HCT116 (cell line): Measurements from ENCODE around the gene DAPK2. TPM values are rescaled to one million over a fixed set of nuclear protein-coding genes. Genes with fewer than 3 reads are reported as not detected.

ENCODE experiments used
- ATAC-seq: fragments of 200-7000 bp; cut with Tn5 transposase; 2 replicates; pipeline ENCODE4 v1.9.1; 2020; ENCODE audit warnings: mild to moderate bottlenecking, moderate library complexity
- BruUV-seq: library from RNA; stranded (reverse); fragments of 400-500 nt; replicated peaks from 2 replicates; lab custom pipeline; 2021; lab: Mats Ljungman, UMichigan
- CTCF ChIA-PET: fragments of 300-600 bp; sonication (Branson Sonifier 250); formaldehyde crosslinking; loops from one replicate; lab custom pipeline; 2021; ENCODE audit warnings: antibody characterized with exemption; lab: Charles Lee
- POLR2A ChIA-PET: fragments of 300-600, 350-600 bp; sonication (Branson Sonifier 250); formaldehyde crosslinking; loops from one replicate; lab custom pipeline; 2021; ENCODE audit warnings: antibody characterized with exemption; lab: Charles Lee
- RAD21 ChIA-PET, 2 experiments: fragments of 300-600 bp; sonication (Branson Sonifier 250); formaldehyde crosslinking; loops; one replicate each; lab custom pipeline; 2023; ENCODE audit warnings: low total read pairs in 2 of 2; ENCODE audit not compliant: uncharacterized antibody in 2 of 2, unreplicated experiment in 2 of 2, low non-redundant PET in 1 of 2; lab: Charles Lee
- DNase-seq: peaks from one replicate; pipeline ENCODE4 v3.0.0-alpha.2; 2010; ENCODE audit warnings: low read depth, low spot score
- H2AFZ ChIP-seq: fragments of 200-600 bp; shearing (Covaris generic), sonication (generic); 2 replicates; pipeline ENCODE4 v1.6.1; 2017; ENCODE audit warnings: low read depth, mixed run types, mixed read lengths, antibody characterized with exemption, low read length; ENCODE audit not compliant: poor library complexity, severe bottlenecking
- H3K27ac ChIP-seq: 2 replicates; pipeline ENCODE4 v1.5.1; 2012; ENCODE audit warnings: low read depth, low read length
- H3K27me3 ChIP-seq: fragments of 200-600 bp; sonication (generic); 2 replicates; pipeline ENCODE4 v1.6.1; 2016; ENCODE audit warnings: mixed run types, low read length, mixed read lengths; ENCODE audit not compliant: insufficient read depth
- H3K36me3 ChIP-seq, 2 experiments: fragments of 200-500 bp in 1 of 2; fragments of 200-600 bp in 1 of 2; sonication (Bioruptor generic) in 1 of 2; sonication (generic) in 1 of 2; 2 replicates each; pipeline versions ENCODE4 v1.5.1 to v1.6.1; 2014 to 2016; ENCODE audit warnings: low read length in 2 of 2, inconsistent platforms in 1 of 2, mixed read lengths in 1 of 2, mixed run types in 1 of 2; ENCODE audit not compliant: insufficient read depth in 2 of 2, control insufficient read depth in 1 of 2
- H3K4me1 ChIP-seq, 2 experiments: fragments of 200-600 bp in 1 of 2; sonication (generic) in 1 of 2; 2 replicates each; pipeline versions ENCODE4 v1.5.1 to v1.6.1; 2012 to 2017; ENCODE audit warnings: low read length in 2 of 2, inconsistent platforms in 1 of 2, mild to moderate bottlenecking in 1 of 2, mixed read lengths in 1 of 2, mixed run types in 1 of 2, moderate library complexity in 1 of 2; ENCODE audit not compliant: insufficient read depth in 2 of 2, control insufficient read depth in 1 of 2
- H3K4me2 ChIP-seq: fragments of 200-600 bp; sonication (generic); 2 replicates; pipeline ENCODE4 v1.6.1; 2017; ENCODE audit warnings: mixed run types, low read length, mixed read lengths
- H3K4me3 ChIP-seq, 2 experiments: fragments of 200-600 bp in 1 of 2; sonication (generic) in 1 of 2; replicated peaks in 1 of 2; 2 replicates each; pipeline ENCODE4 v1.5.1; 2011 to 2016; ENCODE audit warnings: low read length in 2 of 2, control low read depth in 1 of 2, low read depth in 1 of 2, mild to moderate bottlenecking in 1 of 2, mixed read lengths in 1 of 2, mixed run types in 1 of 2
- H3K79me2 ChIP-seq: fragments of 200-600 bp; sonication (generic); 2 replicates; pipeline ENCODE4 v1.6.1; 2017; ENCODE audit warnings: mild to moderate bottlenecking, mixed run types, low read length, moderate library complexity, mixed read lengths; ENCODE audit not compliant: insufficient read depth
- H3K9ac ChIP-seq: fragments of 200-600 bp; sonication (generic); 2 replicates; pipeline ENCODE4 v1.6.1; 2016; ENCODE audit warnings: low read length, mixed read lengths
- H3K9me2 ChIP-seq: fragments of 200-600 bp; sonication (generic), shearing (Covaris generic); 2 replicates; pipeline ENCODE4 v1.6.1; 2017; ENCODE audit warnings: mixed run types, mild to moderate bottlenecking, moderate library complexity; ENCODE audit not compliant: insufficient read depth
- H3K9me3 ChIP-seq, 2 experiments: fragments of 200-500 bp in 1 of 2; fragments of 200-600 bp in 1 of 2; sonication (Bioruptor generic) in 1 of 2; sonication (generic) in 1 of 2; 2 replicates each; pipeline ENCODE4 v1.6.1; 2014 to 2017; ENCODE audit warnings: low read length in 2 of 2, mixed read lengths in 2 of 2, inconsistent platforms in 1 of 2, low read depth in 1 of 2, mild to moderate bottlenecking in 1 of 2, mixed run types in 1 of 2, moderate library complexity in 1 of 2; ENCODE audit not compliant: control insufficient read depth in 1 of 2, insufficient read depth in 1 of 2
- H4K20me1 ChIP-seq: fragments of 200-600 bp; sonication (generic), shearing (Covaris generic); 2 replicates; pipeline ENCODE4 v1.6.1; 2017; ENCODE audit warnings: mixed run types, mild to moderate bottlenecking, moderate library complexity; ENCODE audit not compliant: insufficient read depth
- CTCF ChIP-seq, 3 experiments: fragments of 200-600 bp in 1 of 3; sonication (generic) in 1 of 3; IDR thresholded peaks in 2 of 3; conservative IDR thresholded peaks in 1 of 3; 2 replicates each; pipeline ENCODE4 v1.5.1; 2012 to 2017; ENCODE audit warnings: low read depth in 2 of 3, low read length in 2 of 3, antibody characterized with exemption in 1 of 3, borderline replicate concordance in 1 of 3, control low read depth in 1 of 3, mild to moderate bottlenecking in 1 of 3, mixed read lengths in 1 of 3, mixed run types in 1 of 3, moderate library complexity in 1 of 3; ENCODE audit not compliant: insufficient read depth in 1 of 3
- EGR1 ChIP-seq: IDR thresholded peaks from 2 replicates; pipeline ENCODE4 v1.6.1; 2012; ENCODE audit warnings: low read depth
- EZH2phosphoT487 ChIP-seq: fragments of 200-600 bp; IDR thresholded peaks from 2 replicates; pipeline ENCODE4 v1.6.1; 2018; ENCODE audit warnings: antibody characterized with exemption, borderline replicate concordance
- POLR2A ChIP-seq: IDR thresholded peaks from 2 replicates; pipeline ENCODE4 v1.7.0; 2011; ENCODE audit warnings: borderline replicate concordance; ENCODE audit not compliant: insufficient read depth, insufficient read length; ENCODE audit errors: extremely low read depth
- RAD21 ChIP-seq: IDR thresholded peaks from 2 replicates; pipeline ENCODE4 v1.6.1; 2012; ENCODE audit warnings: low read depth, mild to moderate bottlenecking
- REST ChIP-seq: IDR thresholded peaks from 2 replicates; pipeline ENCODE4 v1.6.1; 2012; ENCODE audit warnings: low read depth
- SP1 ChIP-seq: IDR thresholded peaks from 2 replicates; pipeline ENCODE4 v1.6.1; 2012; ENCODE audit warnings: low read depth
- SRF ChIP-seq: IDR thresholded peaks from 2 replicates; pipeline ENCODE4 v1.6.1; 2012; ENCODE audit warnings: low read depth
- ZBTB33 ChIP-seq: IDR thresholded peaks from 2 replicates; pipeline ENCODE4 v1.6.1; 2011; ENCODE audit warnings: mild to moderate bottlenecking, low read length, moderate library complexity; ENCODE audit not compliant: insufficient replicate concordance; ENCODE audit errors: extremely low read depth
- ZNF274 ChIP-seq: fragments of 200-500 bp; sonication (Bioruptor generic); IDR thresholded peaks from 2 replicates; pipeline ENCODE4 v1.6.1; 2014; ENCODE audit warnings: mild to moderate bottlenecking, low read depth, low read length, inconsistent platforms
- intact Hi-C: fragments of 100-400 bp; cut with micrococcal nuclease; formaldehyde crosslinking; loops from 2 replicates; pipeline ENCODE4 v1.10.0; 2022
- total RNA-seq: library from RNA; stranded (reverse); gene quantifications from one replicate; pipeline ENCODE4 v1.2.1, GENCODE V29; 2021; ENCODE audit not compliant: unreplicated experiment

DAPK2 gene
- total RNA-seq, 1 experiment from 2014 or later: 4.8 TPM

GRCh38 chr15:63860555-63860954 is 185.7 kb downstream of the DAPK2 start:
- BruUV-seq: no TSS peak
- RAD21 ChIA-PET: no interaction called here
- Histone ChIP-seq H3K27ac (no peak overlapping the region), H2AFZ (no peak overlapping the region), H3K79me2 (no peaks in the 10 kb centered on the region), H3K36me3 (no peaks in the 10 kb centered on the region), H3K4me2 (no peak overlapping the region), H3K9me2 (no peaks in the 10 kb centered on the region), H3K4me1 (no peaks in the 10 kb centered on the region), H4K20me1 (no peaks in the 10 kb centered on the region), H3K27me3 (no peaks in the 10 kb centered on the region), H3K4me3 (no peak overlapping the region), H3K9ac (no peak overlapping the region), H3K9me3 (no peaks in the 10 kb centered on the region)
- CTCF ChIA-PET: no interaction called here
- ATAC-seq (no peak), DNase-seq (no peak)
- POLR2A ChIA-PET: interaction anchor here (0.8 kb wide), 1 partner anchor 12 kb away, joined by 3 read pairs; no protein-coding TSS in a partner anchor
- no peak for TF ChIP-seq ZNF274
- TF ChIP-seq RAD21: no peak
- TF ChIP-seq CTCF (IDR thresholded peaks at IDR 0.05 in 2 of 3, conservative IDR thresholded peaks at IDR 0.05 in 1 of 3; ENCODE audit: borderline replicate concordance in 1 of 3, insufficient read depth in 1 of 3, low read depth in 2 of 3, low read length in 2 of 3): no peak
- TF ChIP-seq SRF: no peak
- no peak for TF ChIP-seq ZBTB33
- TF ChIP-seq EGR1: no peak
- TF ChIP-seq SP1: no peak
- no peak for TF ChIP-seq REST
- no peak for TF ChIP-seq POLR2A
- no peak for TF ChIP-seq EZH2phosphoT487
- intact Hi-C loops: no loop called here
